ENCODE results near the gene SCN2A. TPM values are rescaled to one million over a fixed set of nuclear protein-coding genes. Genes with fewer than 3 reads are reported as not detected.

SCN2A gene
- total and polyA plus RNA-seq, 9 of the 15 experiments (the other 6 are each of a cell fraction or from before 2014, with no cell fraction given) = 0.08 to 0.69 (median 0.31) TPM; not detected in 1

DNA sequence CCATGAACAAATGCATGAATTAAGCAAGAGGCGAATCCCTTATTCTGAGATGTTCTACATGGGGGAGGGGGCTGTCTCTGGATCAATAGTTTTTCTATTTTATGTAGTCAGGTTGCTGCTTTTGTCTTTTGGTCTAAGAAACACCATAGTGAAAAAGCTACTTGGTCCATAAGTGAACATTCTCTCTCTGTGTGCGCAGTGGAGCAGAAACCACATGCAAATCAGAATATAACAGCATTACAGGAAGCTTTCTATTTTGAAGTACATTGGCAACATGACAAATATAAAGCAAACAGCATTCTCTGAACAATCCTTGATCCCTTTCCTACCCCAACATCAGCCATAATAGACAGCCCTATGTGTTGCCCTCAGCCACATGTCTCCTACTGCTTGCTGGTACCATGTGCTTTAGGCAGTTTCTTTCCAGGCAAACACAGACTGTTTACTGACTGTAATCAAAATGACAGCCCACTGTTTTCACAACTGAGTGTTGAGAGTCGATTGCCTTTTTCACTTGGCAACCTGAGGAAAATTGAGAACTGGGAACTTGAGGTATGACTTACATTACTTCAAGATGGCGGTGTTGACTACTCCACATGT, 45.9 kb upstream of the SCN2A start:
- no peaks in the 10 kb centered on the region for H3K36me3 ChIP-seq (ENCODE audit: control insufficient read depth, insufficient read depth, low read length)
- DNase-seq (ENCODE audit: extremely low read depth in 1 of 4, low spot score in 3 of 4) = no peak
- no peak for ATAC-seq
- H3K9me1 ChIP-seq (ENCODE audit: control insufficient read depth, insufficient read depth, low read length) = no peaks in the 10 kb centered on the region
- H3K27ac ChIP-seq (ENCODE audit: extremely low read depth, low read depth, low read length) = no peak overlapping the region
- H3K9me3 ChIP-seq (replicated peaks; ENCODE audit: control insufficient read depth, insufficient read depth, low read depth, low read length) = 0 out of 2 replicates have a peak, but pooled peaks cover 2% of the 10 kb centered on the region
- in situ Hi-C loops (cut with MboI) = no loop called here
- TF ChIP-seq TGIF2 (CRISPR knock-in tag; IDR thresholded peaks at IDR 0.05) = no peak
- TF ChIP-seq ZNF384 (IDR thresholded peaks at IDR 0.05; ENCODE audit: low read depth, low read length) = no peak
- TF ChIP-seq RHOXF2B (CRISPR knock-in tag; conservative IDR thresholded peaks at IDR 0.05) = no peak
- TF ChIP-seq ADNP (tag; IDR thresholded peaks at IDR 0.05) = no peak
- TF ChIP-seq ZNF347 (CRISPR knock-in tag; IDR thresholded peaks at IDR 0.05; ENCODE audit: low read depth) = no peak
- no peak for TF ChIP-seq ZNF551 (CRISPR knock-in tag; IDR thresholded peaks at IDR 0.05)
- TF ChIP-seq, protein P1, sequence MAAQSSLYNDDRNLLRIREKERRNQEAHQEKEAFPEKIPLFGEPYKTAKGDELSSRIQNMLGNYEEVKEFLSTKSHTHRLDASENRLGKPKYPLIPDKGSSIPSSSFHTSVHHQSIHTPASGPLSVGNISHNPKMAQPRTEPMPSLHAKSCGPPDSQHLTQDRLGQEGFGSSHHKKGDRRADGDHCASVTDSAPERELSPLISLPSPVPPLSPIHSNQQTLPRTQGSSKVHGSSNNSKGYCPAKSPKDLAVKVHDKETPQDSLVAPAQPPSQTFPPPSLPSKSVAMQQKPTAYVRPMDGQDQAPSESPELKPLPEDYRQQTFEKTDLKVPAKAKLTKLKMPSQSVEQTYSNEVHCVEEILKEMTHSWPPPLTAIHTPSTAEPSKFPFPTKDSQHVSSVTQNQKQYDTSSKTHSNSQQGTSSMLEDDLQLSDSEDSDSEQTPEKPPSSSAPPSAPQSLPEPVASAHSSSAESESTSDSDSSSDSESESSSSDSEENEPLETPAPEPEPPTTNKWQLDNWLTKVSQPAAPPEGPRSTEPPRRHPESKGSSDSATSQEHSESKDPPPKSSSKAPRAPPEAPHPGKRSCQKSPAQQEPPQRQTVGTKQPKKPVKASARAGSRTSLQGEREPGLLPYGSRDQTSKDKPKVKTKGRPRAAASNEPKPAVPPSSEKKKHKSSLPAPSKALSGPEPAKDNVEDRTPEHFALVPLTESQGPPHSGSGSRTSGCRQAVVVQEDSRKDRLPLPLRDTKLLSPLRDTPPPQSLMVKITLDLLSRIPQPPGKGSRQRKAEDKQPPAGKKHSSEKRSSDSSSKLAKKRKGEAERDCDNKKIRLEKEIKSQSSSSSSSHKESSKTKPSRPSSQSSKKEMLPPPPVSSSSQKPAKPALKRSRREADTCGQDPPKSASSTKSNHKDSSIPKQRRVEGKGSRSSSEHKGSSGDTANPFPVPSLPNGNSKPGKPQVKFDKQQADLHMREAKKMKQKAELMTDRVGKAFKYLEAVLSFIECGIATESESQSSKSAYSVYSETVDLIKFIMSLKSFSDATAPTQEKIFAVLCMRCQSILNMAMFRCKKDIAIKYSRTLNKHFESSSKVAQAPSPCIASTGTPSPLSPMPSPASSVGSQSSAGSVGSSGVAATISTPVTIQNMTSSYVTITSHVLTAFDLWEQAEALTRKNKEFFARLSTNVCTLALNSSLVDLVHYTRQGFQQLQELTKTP (IDR thresholded peaks at IDR 0.05; ENCODE audit: low read depth in 1 of 2, partially characterized antibody in 2 of 2) = no peak
- FAIRE-seq = no peak
- no peaks in the 10 kb centered on the region for H4K20me1 ChIP-seq (replicated peaks; ENCODE audit: control insufficient read depth, insufficient read depth, low read length)
- H2AFZ ChIP-seq (ENCODE audit: low read depth, low read length) = no peak overlapping the region
- H3K79me2 ChIP-seq (ENCODE audit: control insufficient read depth, insufficient read depth, low read length) = no peaks in the 10 kb centered on the region
- POLR2A ChIA-PET = no interaction called here
- H3K27me3 ChIP-seq (ENCODE audit: control insufficient read depth in 2 of 2, insufficient read depth in 2 of 2, low read length in 2 of 2) = no peaks in the 10 kb centered on the region
- CTCF ChIA-PET (ENCODE audit: low intra/inter-chr PET ratio) = no interaction called here
- H3K9ac ChIP-seq (ENCODE audit: insufficient read depth in 1 of 2, low read depth in 2 of 2, low read length in 2 of 2) = no peak overlapping the region
- no TSS peak for BruUV-seq (replicated peaks)
- 8% methylated on average over 4 of the region's 4 CpGs for whole genome bisulfite sequencing (ENCODE audit: insufficient coverage, low coverage, missing lambda C conversion rate)
- H3K4me2 ChIP-seq (ENCODE audit: insufficient read depth, low read length) = no peak overlapping the region
- no peaks in the 10 kb centered on the region for H3K4me1 ChIP-seq (replicated peaks in 1 of 2; ENCODE audit: control insufficient read depth in 2 of 2, insufficient read depth in 2 of 2, low read length in 2 of 2)
- intact Hi-C loops (cut with micrococcal nuclease) = no loop called here
- H3K4me3 ChIP-seq = no peak overlapping the region
